ENCODE measurements around the gene SERGEF. TPM values are rescaled to one million over a fixed set of nuclear protein-coding genes. Genes with fewer than 3 reads are reported as not detected.

The SERGEF gene
- total and polyA plus RNA-seq, 7 donors: 11.1 to 33.1 (median 26.0) TPM

DNA sequence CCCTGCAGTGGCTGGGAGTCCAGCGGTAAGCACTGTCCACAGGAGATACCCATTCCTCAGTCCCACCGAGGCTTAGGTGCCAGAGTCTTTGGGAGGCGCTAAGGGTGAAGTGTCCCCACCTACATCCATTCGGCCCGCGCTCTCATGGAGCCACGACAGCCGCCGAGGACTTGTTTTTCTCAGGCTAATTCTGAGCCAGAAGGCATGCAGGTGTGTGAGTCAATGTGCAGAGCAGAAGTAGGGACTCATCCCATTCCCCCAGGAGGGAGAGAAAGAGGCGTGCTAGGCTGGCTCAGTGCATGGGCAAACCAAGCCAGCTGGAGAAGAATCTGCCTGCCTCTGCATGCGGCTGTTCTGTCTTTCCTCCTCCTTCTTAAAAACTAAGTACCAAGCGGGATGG is 231.6 kb downstream of the SERGEF start:
- TF ChIP-seq, protein P1, sequence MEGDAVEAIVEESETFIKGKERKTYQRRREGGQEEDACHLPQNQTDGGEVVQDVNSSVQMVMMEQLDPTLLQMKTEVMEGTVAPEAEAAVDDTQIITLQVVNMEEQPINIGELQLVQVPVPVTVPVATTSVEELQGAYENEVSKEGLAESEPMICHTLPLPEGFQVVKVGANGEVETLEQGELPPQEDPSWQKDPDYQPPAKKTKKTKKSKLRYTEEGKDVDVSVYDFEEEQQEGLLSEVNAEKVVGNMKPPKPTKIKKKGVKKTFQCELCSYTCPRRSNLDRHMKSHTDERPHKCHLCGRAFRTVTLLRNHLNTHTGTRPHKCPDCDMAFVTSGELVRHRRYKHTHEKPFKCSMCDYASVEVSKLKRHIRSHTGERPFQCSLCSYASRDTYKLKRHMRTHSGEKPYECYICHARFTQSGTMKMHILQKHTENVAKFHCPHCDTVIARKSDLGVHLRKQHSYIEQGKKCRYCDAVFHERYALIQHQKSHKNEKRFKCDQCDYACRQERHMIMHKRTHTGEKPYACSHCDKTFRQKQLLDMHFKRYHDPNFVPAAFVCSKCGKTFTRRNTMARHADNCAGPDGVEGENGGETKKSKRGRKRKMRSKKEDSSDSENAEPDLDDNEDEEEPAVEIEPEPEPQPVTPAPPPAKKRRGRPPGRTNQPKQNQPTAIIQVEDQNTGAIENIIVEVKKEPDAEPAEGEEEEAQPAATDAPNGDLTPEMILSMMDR (IDR thresholded peaks at IDR 0.05): no peak
- Histone ChIP-seq H3K36me3 (ENCODE audit: insufficient read depth in 1 of 2, low read depth in 1 of 2) (no peaks in the 10 kb centered on the region), H3K4me3 (no peak overlapping the region), H3K27me3 (ENCODE audit: insufficient read depth in 3 of 3, low read length in 2 of 3) (no peaks in the 10 kb centered on the region), H3K27ac (no peak overlapping the region), H3K9me3 (no peaks in the 10 kb centered on the region), H3K4me1 (no peaks in the 10 kb centered on the region)
- intact Hi-C loops (cut with DNase I): no loop called here
- DNase-seq (no peak), ATAC-seq (peak in 1 of 4 donors; percentile 19)
- 76 to 82% (median 78%) methylated on average over 12 of the region's 12 CpGs for WGBS, 3 donors

DNA sequence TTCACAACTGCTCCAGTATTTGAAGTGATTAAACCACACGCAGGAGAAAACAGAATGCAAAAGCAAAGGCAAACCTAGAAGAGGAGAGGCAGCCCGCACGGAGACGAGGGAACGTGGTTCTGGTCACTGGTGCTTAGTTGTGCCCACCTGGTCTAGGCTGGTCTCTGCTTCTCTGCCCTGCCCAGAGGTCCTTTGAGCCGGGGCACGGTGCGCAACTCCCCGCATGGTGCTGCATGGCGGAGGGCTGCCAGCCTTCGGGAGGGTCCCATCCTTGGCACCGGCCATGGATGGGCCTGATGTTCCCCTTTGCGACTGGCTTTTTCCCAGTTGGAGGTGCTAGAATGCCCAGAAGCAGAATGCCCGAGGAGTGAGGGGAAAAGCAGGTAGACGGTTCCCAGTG is 232.2 kb downstream of the SERGEF start:
- Histone ChIP-seq H3K27me3 (ENCODE audit: insufficient read depth in 3 of 3, low read length in 2 of 3) (no peaks in the 10 kb centered on the region), H3K36me3 (ENCODE audit: insufficient read depth in 1 of 2, low read depth in 1 of 2) (no peaks in the 10 kb centered on the region), H3K27ac (no peak overlapping the region), H3K4me1 (no peaks in the 10 kb centered on the region), H3K4me3 (no peak overlapping the region), H3K9me3 (no peaks in the 10 kb centered on the region)
- 93 to 94% (median 93%) methylated on average over 15 of the region's 15 CpGs for WGBS, 3 donors
- TF ChIP-seq, protein P1 (IDR thresholded peaks at IDR 0.05): no peak
- ATAC-seq (no peak), DNase-seq (no peak)
- intact Hi-C loops (cut with DNase I): no loop called here

DNA sequence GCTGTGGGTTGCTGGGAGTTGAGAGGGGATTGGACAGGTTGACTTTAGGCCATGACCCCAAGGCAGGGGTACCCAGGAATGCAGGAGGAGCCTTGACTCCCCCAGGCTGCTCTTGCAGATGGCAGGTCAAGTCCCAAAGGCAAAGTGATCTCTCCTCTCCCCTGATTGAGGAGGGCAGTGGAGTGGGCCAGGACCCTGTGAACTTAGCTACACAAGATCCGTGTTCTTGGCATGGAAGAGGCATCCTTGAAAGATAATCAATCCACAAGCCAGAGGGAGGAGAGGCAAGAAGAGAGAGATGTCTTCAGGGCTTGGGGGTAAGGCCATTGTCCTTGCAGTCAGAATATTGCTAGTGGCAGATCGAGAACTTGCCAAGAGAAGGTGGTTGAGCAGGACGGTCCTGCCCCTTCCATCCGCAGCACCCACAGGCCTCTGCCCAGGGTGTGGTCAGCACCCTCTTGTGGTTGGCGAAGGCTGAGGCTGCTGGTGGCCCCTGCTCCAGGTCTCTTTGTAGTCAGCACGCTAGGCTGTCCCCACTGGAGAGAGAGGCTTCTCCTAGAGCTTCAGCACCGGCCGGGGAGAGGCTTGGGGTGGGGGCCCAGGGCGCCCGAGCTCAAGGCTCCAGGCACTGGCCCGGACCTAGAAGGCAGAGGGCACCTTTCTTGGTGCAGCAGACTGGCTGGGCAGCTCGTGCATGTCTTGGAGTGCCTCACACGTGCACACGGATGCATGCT is 232.8 kb downstream of the SERGEF start:
- no peak overlapping the region for H3K27ac ChIP-seq
- no peak for ATAC-seq
- no peaks in the 10 kb centered on the region for H3K9me3 ChIP-seq
- TF ChIP-seq, protein P1 (IDR thresholded peaks at IDR 0.05): no peak
- no peaks in the 10 kb centered on the region for H3K27me3 ChIP-seq (ENCODE audit: insufficient read depth in 3 of 3, low read length in 2 of 3)
- WGBS, 3 donors: 90 to 95% (median 92%) methylated on average over 14 of the region's 14 CpGs
- DNase-seq: no peak
- H3K36me3 ChIP-seq (ENCODE audit: insufficient read depth in 1 of 2, low read depth in 1 of 2): no peaks in the 10 kb centered on the region
- no peak overlapping the region for H3K4me3 ChIP-seq
- H3K4me1 ChIP-seq: no peaks in the 10 kb centered on the region
- intact Hi-C loops (cut with DNase I): no loop called here

DNA sequence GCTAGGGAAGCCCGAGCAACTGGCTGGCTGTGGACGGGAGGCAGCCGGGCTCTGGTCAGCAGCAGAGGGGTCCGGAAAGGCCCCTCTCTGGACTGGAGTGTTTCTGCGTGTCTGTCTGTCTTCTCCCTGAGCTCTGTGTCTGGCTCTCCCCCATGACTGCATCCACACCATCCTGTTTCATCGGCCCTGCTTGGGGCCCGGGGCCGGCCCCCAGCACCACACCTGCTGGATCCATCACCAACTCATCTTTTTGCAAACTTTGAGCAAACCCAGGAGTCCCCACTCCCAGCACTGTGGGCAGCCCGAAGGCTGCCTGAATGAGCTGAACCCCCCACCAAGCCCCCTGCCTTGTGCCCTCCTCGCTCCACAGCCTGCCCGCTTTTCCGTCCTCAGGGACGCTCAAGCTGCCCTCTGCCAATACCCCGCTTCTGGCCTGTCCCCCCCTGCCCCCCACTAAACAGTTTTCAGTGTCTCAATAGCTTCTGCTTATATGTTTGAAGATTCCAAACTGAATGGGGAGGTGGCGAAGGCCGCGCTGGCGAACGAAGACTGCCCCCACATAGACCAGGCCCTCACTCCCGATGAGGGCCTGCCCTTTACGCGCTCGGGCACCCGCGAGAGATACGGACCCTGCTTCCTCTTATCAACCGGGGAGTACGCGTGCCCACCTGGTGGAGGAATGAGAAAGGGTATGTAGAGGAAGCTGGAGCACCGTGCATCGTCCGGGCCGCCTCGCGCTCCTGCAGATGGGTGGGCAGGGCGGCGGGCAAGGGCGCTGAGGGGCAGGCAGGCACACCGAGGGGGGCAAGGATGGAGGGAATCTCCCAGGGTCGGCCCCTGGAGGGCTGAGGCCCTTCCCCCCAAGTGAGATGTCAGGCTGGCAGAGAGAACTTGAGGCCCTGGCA is 233.6 kb downstream of the SERGEF start:
- Histone ChIP-seq H3K4me3 (no peak overlapping the region), H3K27ac (no peak overlapping the region), H3K36me3 (ENCODE audit: insufficient read depth in 1 of 2, low read depth in 1 of 2) (no peaks in the 10 kb centered on the region), H3K27me3 (ENCODE audit: insufficient read depth in 3 of 3, low read length in 2 of 3) (no peaks in the 10 kb centered on the region), H3K4me1 (no peaks in the 10 kb centered on the region), H3K9me3 (no peaks in the 10 kb centered on the region)
- intact Hi-C loops (cut with DNase I): no loop called here
- TF ChIP-seq, protein P1 (IDR thresholded peaks at IDR 0.05): no peak
- ATAC-seq (no peak), DNase-seq (no peak)
- 95 to 97% (median 96%) methylated on average over 40 of the region's 40 CpGs for WGBS, 3 donors
